OCI-LY7 (cell line): ENCODE measurements around the gene CNOT6L.

Source experiments
- EZH2phosphoT487 ChIP-seq: fragments of 200-600 bp; sonication (generic); IDR thresholded peaks from 2 replicates; pipeline ENCODE4 v1.6.1; 2018; ENCODE audit warnings: low read depth, borderline replicate concordance, mild to moderate bottlenecking, mixed run types, antibody characterized with exemption, low read length, moderate library complexity, mixed read lengths
- TF ChIP-seq, protein P1 (sequence below): fragments of 200-600 bp; sonication (generic); conservative IDR thresholded peaks from 2 replicates; pipeline ENCODE4 v1.5.1; 2014; ENCODE audit warnings: mild to moderate bottlenecking, antibody characterized with exemption, low read length, moderate library complexity, mixed read lengths

DNA sequence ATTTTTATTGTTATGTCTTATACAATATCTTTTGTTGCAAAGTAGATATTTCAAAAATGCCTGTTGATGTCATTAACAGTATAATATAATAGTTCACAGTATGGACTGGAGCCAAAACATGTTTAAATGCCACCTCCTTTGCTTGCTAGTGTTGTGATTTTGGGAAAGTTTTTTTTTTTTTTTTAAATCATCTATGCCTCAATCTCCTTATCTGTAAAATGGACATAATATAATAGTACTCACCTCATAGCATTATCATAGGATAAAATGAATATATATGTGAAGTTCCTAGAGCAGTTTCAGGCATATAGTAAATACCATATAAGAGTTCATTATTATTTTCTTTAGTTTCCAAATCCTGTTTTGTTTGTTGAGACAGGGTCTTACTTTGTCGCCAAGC, 25.2 kb upstream of the CNOT6L start:
- TF ChIP-seq, protein P1, sequence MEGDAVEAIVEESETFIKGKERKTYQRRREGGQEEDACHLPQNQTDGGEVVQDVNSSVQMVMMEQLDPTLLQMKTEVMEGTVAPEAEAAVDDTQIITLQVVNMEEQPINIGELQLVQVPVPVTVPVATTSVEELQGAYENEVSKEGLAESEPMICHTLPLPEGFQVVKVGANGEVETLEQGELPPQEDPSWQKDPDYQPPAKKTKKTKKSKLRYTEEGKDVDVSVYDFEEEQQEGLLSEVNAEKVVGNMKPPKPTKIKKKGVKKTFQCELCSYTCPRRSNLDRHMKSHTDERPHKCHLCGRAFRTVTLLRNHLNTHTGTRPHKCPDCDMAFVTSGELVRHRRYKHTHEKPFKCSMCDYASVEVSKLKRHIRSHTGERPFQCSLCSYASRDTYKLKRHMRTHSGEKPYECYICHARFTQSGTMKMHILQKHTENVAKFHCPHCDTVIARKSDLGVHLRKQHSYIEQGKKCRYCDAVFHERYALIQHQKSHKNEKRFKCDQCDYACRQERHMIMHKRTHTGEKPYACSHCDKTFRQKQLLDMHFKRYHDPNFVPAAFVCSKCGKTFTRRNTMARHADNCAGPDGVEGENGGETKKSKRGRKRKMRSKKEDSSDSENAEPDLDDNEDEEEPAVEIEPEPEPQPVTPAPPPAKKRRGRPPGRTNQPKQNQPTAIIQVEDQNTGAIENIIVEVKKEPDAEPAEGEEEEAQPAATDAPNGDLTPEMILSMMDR: no peak
- TF ChIP-seq EZH2phosphoT487: no peak
